Bronchial epithelial cell (primary cell): ENCODE measurements around the gene ATP5IF1. TPM values are rescaled to one million over a fixed set of nuclear protein-coding genes. Genes with fewer than 3 reads are reported as not detected.

Experiments used
- DNase-seq: peaks from one replicate; pipeline ENCODE4 v3.0.0-alpha.2; 2010; ENCODE audit warnings: low read depth
- FAIRE-seq: peaks from 2 replicates; lab custom pipeline; 2011; peaks lifted over from hg19 to GRCh38; lab: Jason Lieb, UNC
- H3K27me3 ChIP-seq: 2 replicates; pipeline ENCODE4 v1.5.1; 2011; ENCODE audit warnings: low read length; ENCODE audit not compliant: control insufficient read depth, insufficient read depth
- H3K36me3 ChIP-seq: 2 replicates; pipeline ENCODE4 v1.5.1; 2011; ENCODE audit warnings: low read length; ENCODE audit not compliant: control insufficient read depth, insufficient read depth
- H3K4me3 ChIP-seq: 2 replicates; pipeline ENCODE4 v1.5.1; 2011; ENCODE audit warnings: mild to moderate bottlenecking, low read depth, low read length, control low read depth
- total RNA-seq: library from RNA; depleted of rRNA; stranded (reverse); fragments of >200 nt; gene quantifications from 2 replicates; pipeline ENCODE4 v1.2.1, GENCODE V29; 2014
- TF ChIP-seq, protein P1 (sequence below): IDR thresholded peaks from 2 replicates; pipeline ENCODE4 v1.5.1; 2011; ENCODE audit warnings: mild to moderate bottlenecking, moderate library complexity, low read length, control low read depth, inconsistent platforms; ENCODE audit not compliant: insufficient read depth, severe bottlenecking

ATP5IF1 gene
- total RNA-seq, 1 donor from 2014 or later, result 286 TPM

DNA sequence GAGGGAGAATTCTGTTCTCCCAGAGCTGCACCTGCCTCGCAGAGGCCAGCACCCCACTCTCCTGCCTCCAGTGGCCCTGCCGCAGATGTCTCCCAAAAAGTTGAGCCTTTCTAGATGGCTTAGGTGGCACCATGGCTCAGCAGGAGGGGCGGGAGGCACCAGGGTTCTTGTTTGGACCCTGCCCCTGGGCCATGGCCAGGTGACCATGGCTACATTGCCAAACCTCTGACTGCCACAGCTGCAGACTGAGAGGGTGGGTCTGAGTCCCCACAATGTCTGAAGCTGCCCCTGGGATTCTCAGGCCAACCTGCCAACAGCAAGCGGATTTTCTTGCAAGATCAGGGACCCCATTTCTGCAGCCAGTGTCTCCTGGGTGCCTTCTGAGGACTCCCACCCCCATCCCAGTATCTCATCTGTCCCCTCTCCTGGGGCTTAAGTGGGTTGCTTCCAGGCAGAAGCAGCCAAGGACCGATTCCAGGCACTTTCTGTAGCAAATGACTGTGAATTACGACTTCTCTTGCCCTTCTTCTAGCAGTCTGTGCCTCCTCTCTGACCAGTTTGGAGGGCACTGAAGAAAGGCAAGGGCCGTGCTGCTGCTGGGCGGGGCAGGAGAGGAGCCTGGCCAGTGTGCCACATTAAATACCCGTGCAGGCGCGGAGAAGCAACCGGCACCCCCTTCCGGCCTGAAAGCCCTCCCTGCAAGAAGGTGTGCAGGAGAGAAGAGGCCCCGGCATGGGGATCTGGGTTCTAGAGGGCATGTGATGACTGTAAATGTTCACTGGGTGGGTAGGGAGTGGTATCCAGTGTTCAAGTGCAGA, 45.9 kb downstream of the ATP5IF1 start:
- TF ChIP-seq, protein P1, sequence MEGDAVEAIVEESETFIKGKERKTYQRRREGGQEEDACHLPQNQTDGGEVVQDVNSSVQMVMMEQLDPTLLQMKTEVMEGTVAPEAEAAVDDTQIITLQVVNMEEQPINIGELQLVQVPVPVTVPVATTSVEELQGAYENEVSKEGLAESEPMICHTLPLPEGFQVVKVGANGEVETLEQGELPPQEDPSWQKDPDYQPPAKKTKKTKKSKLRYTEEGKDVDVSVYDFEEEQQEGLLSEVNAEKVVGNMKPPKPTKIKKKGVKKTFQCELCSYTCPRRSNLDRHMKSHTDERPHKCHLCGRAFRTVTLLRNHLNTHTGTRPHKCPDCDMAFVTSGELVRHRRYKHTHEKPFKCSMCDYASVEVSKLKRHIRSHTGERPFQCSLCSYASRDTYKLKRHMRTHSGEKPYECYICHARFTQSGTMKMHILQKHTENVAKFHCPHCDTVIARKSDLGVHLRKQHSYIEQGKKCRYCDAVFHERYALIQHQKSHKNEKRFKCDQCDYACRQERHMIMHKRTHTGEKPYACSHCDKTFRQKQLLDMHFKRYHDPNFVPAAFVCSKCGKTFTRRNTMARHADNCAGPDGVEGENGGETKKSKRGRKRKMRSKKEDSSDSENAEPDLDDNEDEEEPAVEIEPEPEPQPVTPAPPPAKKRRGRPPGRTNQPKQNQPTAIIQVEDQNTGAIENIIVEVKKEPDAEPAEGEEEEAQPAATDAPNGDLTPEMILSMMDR, result no peak
- H3K4me3 ChIP-seq, result no peak overlapping the region
- DNase-seq (no peak), FAIRE-seq (peak; percentile 73)
- H3K27me3 ChIP-seq, result no peaks in the 10 kb centered on the region
- peaks cover 36% of the 10 kb centered on the region for H3K36me3 ChIP-seq

DNA sequence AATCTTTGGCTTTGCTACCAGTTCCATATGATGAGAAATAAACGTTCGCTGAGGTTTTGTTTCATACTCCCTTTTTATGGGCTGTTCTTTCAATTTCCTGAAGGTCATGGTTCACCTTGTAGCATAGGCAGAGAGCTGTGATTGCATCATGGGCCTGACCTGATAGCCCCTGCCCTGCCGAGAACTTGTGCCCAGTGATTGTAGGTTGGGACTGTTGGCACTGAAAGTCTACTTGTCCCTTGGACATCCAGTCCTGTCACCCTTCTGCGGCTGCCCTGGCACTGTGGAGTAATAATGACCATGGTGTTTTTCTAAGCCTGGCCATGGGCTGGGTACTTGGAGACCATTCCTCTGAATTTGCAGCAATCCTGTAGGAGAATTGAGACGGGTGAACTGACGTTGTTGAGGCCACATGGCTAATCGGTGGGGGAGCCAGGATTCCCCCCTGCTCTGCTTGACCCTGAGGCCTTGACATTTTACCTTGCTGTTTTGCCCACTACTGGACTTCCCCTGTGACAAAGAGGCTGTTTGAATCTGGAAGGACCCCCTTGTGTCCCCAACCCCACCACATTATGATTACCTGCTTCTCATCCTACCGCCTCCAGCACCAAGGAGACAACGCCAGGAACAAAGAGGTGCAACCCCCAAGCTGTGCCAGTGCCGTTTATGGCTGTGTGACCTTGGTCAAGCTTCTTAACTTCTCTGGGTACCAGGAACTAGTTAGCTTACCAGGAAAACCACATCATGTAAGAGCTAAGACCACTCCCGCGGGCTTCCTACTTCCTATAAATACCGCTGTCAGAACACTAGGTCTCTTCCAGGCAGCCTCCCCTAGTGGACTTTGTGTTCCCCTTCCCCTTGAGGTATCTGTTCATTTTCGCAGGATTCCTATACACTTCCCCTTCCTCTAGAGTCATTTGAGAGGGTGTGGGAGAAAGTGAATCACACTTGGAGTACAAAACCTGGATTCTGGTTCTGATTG, 46.8 kb downstream of the ATP5IF1 start:
- no peak for DNase-seq
- H3K27me3 ChIP-seq, result no peaks in the 10 kb centered on the region
- TF ChIP-seq, protein P1, result no peak
- no peak overlapping the region for H3K4me3 ChIP-seq
- FAIRE-seq, result peak; percentile 40
- H3K36me3 ChIP-seq, result peaks cover 28% of the 10 kb centered on the region

DNA sequence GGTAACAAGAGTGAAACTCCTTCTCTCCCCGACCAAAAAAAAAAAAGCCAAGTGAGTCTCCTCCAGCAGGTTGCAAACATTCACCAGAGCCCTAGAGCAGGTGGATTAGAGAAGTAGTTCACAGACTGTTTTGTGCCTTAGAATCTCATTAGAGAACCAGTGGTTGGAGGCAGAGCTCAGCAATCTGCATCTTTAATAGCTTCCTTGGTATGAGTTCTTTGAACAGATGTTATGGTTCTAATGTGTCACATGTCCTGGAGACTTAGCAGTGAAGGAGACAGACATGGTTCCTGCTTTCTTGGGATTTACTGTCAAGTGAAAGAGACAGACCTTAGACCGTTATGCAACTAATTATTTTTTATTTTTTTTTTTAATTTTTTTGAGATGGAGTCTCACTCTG, 50.2 kb downstream of the ATP5IF1 start:
- peaks cover 4% of the 10 kb centered on the region for H3K36me3 ChIP-seq
- no peak overlapping the region for H3K4me3 ChIP-seq
- no peaks in the 10 kb centered on the region for H3K27me3 ChIP-seq
- peak; percentile 55 for FAIRE-seq
- no peak for DNase-seq
- TF ChIP-seq, protein P1, result no peak

Other genes starting within 250 kb of the ATP5IF1 start
- 5.8 and 7.1 TPM in 2 replicates for gene EYA3, start 147.5 kb upstream of the ATP5IF1 start, total RNA-seq
- 5.0 and 10.9 TPM in 2 replicates for gene PTAFR, start 59.4 kb upstream of the ATP5IF1 start, total RNA-seq
- 44.2 and 51.7 TPM in 2 replicates for gene DNAJC8, start 3.1 kb upstream of the ATP5IF1 start, total RNA-seq
- 24.2 and 36.4 TPM in 2 replicates for gene SESN2, start 23.4 kb downstream of the ATP5IF1 start, total RNA-seq
- 55.0 and 59.5 TPM in 2 replicates for gene MED18, start 92.9 kb downstream of the ATP5IF1 start, total RNA-seq
- 3.2 and 6.7 TPM in 2 replicates for gene PHACTR4, start 133.6 kb downstream of the ATP5IF1 start, total RNA-seq